ENCODE results near the gene CCN6.

Gene CCN6

GRCh38 chr6:112007254-112007653, 46.6 kb upstream of the CCN6 start:
- no peak for DNase-seq (ENCODE audit: low read depth in 1 of 2, low spot score in 1 of 2)
- Histone ChIP-seq H3K27me3 (ENCODE audit: insufficient read depth, poor library complexity, severe bottlenecking) (peaks cover 4% of the 10 kb centered on the region), H3K4me3 (replicated peaks; ENCODE audit: insufficient read depth, low read length) (no peak overlapping the region), H3K27ac (replicated peaks) (no peak overlapping the region)
- TF ChIP-seq SPI1 (IDR thresholded peaks at IDR 0.05; ENCODE audit: borderline replicate concordance, low read depth), result no peak
- no peak for TF ChIP-seq GABPA (IDR thresholded peaks at IDR 0.05; ENCODE audit: low read depth)
- TF ChIP-seq CTCF (IDR thresholded peaks at IDR 0.05; ENCODE audit: insufficient read depth, low read length), result no peak

GRCh38 chr6:112007805-112008204, 46.1 kb upstream of the CCN6 start:
- peak; percentile 64; the same call in 1 of the 2 replicates for TF ChIP-seq SPI1 (IDR thresholded peaks at IDR 0.05; ENCODE audit: borderline replicate concordance, low read depth)
- TF ChIP-seq CTCF (IDR thresholded peaks at IDR 0.05; ENCODE audit: insufficient read depth, low read length), result no peak
- H3K4me3 ChIP-seq (replicated peaks; ENCODE audit: insufficient read depth, low read length), result no peak overlapping the region
- no peak overlapping the region for H3K27ac ChIP-seq (replicated peaks)
- H3K27me3 ChIP-seq (ENCODE audit: insufficient read depth, poor library complexity, severe bottlenecking), result peaks cover 4% of the 10 kb centered on the region
- peak; percentile 22 to 44 for DNase-seq (ENCODE audit: low read depth in 1 of 2, low spot score in 1 of 2)

GRCh38 chr6:112008482-112008881, 45.4 kb upstream of the CCN6 start:
- H3K4me3 ChIP-seq (replicated peaks; ENCODE audit: insufficient read depth, low read length), result no peak overlapping the region
- no peak for TF ChIP-seq POLR2AphosphoS5 (IDR thresholded peaks at IDR 0.05; ENCODE audit: low read depth)
- TF ChIP-seq CTCF (IDR thresholded peaks at IDR 0.05; ENCODE audit: insufficient read depth, low read length), result no peak
- TF ChIP-seq SPI1 (IDR thresholded peaks at IDR 0.05; ENCODE audit: borderline replicate concordance, low read depth), result no peak
- no peak for TF ChIP-seq REST (IDR thresholded peaks at IDR 0.05; ENCODE audit: insufficient replicate concordance, low read depth)
- TF ChIP-seq GABPA (IDR thresholded peaks at IDR 0.05; ENCODE audit: low read depth), result no peak
- H3K27ac ChIP-seq (replicated peaks), result no peak overlapping the region
- DNase-seq (ENCODE audit: low read depth in 1 of 2, low spot score in 1 of 2), result no peak
- H3K27me3 ChIP-seq (ENCODE audit: insufficient read depth, poor library complexity, severe bottlenecking), result peaks cover 4% of the 10 kb centered on the region

- no peaks in the 10 kb centered on the region for H3K27me3 ChIP-seq (ENCODE audit: insufficient read depth, poor library complexity, severe bottlenecking)
- no peak overlapping the region for H3K27ac ChIP-seq (replicated peaks)
- H3K4me3 ChIP-seq (replicated peaks; ENCODE audit: insufficient read depth, low read length), result no peak overlapping the region
- DNase-seq (ENCODE audit: low read depth in 1 of 2, low spot score in 1 of 2), result no peak
- TF ChIP-seq GABPA (IDR thresholded peaks at IDR 0.05; ENCODE audit: low read depth), result no peak
- TF ChIP-seq CTCF (IDR thresholded peaks at IDR 0.05; ENCODE audit: insufficient read depth, low read length), result no peak
- TF ChIP-seq REST (IDR thresholded peaks at IDR 0.05; ENCODE audit: insufficient replicate concordance, low read depth), result no peak
- TF ChIP-seq POLR2AphosphoS5 (IDR thresholded peaks at IDR 0.05; ENCODE audit: low read depth), result no peak
- no peak for TF ChIP-seq SPI1 (IDR thresholded peaks at IDR 0.05; ENCODE audit: borderline replicate concordance, low read depth)
Measured at GRCh38 chr6:112010328-112010727, 43.6 kb upstream of the CCN6 start.
